H1 (cell line): Measurements from ENCODE around the gene LMTK2. TPM values are rescaled to one million over a fixed set of nuclear protein-coding genes. Genes with fewer than 3 reads are reported as not detected.

Source experiments
- CTCF ChIA-PET: fragments of 300-600 bp; sonication (Branson Sonifier 250); formaldehyde crosslinking; loops from one replicate; lab custom pipeline; 2021; ENCODE audit not compliant: partially characterized antibody; lab: Charles Lee
- POLR2A ChIA-PET: fragments of 300-600 bp; sonication (Branson Sonifier 250); formaldehyde crosslinking; loops from one replicate; lab custom pipeline; 2021; ENCODE audit warnings: inconsistent platforms; ENCODE audit not compliant: partially characterized antibody; lab: Charles Lee
- DNase-seq, 2 experiments: peaks; one replicate each; pipeline versions ENCODE4 v3.0.0 to v3.0.0-alpha.2; 2010 to 2022; ENCODE audit warnings: low spot score in 2 of 2, low read depth in 1 of 2, mixed read lengths in 1 of 2
- FAIRE-seq: peaks from 2 replicates; lab custom pipeline; 2011; peaks lifted over from hg19 to GRCh38; lab: Jason Lieb, UNC
- H2AFZ ChIP-seq: 2 replicates; pipeline ENCODE4 v1.8.1; 2012; ENCODE audit warnings: low read length, inconsistent platforms
- H2AK5ac ChIP-seq: 2 replicates; pipeline ENCODE4 v1.6.1; 2013; ENCODE audit warnings: low read depth, low read length
- H2BK120ac ChIP-seq: replicated peaks from 2 replicates; pipeline ENCODE3; 2013; ENCODE audit warnings: low read depth, low read length, inconsistent platforms
- H2BK12ac ChIP-seq: 2 replicates; pipeline ENCODE4 v1.6.1; 2013; ENCODE audit warnings: low read depth, low read length
- H2BK15ac ChIP-seq: 2 replicates; pipeline ENCODE4 v1.6.1; 2013; ENCODE audit warnings: low read length
- H2BK20ac ChIP-seq: 2 replicates; pipeline ENCODE4 v1.6.1; 2013; ENCODE audit warnings: low read length
- H2BK5ac ChIP-seq: 2 replicates; pipeline ENCODE4 v1.6.1; 2013; ENCODE audit warnings: low read depth, low read length
- H3K14ac ChIP-seq: 2 replicates; pipeline ENCODE4 v1.6.1; 2013; ENCODE audit warnings: inconsistent platforms; ENCODE audit not compliant: insufficient read length
- H3K18ac ChIP-seq: 2 replicates; pipeline ENCODE4 v1.6.1; 2013; ENCODE audit warnings: low read length; ENCODE audit errors: extremely low read depth
- H3K23ac ChIP-seq: 2 replicates; pipeline ENCODE4 v1.6.1; 2013; ENCODE audit warnings: inconsistent platforms; ENCODE audit not compliant: insufficient read length
- H3K23me2 ChIP-seq: 2 replicates; pipeline ENCODE4 v1.6.1; 2013; ENCODE audit warnings: low read depth, low read length
- H3K27ac ChIP-seq: 2 replicates; pipeline ENCODE4 v1.6.1; 2011; ENCODE audit warnings: low read depth, low read length, inconsistent platforms
- H3K27me3 ChIP-seq, 4 experiments: replicated peaks in 1 of 4; 1 replicate in 1 of 4; 2 replicates in 3 of 4; pipeline versions ENCODE4 v1.6.1 to v1.8.1; 2011 to 2013; ENCODE audit warnings: low read length in 3 of 4, mild to moderate bottlenecking in 3 of 4, inconsistent platforms in 2 of 4, mixed read lengths in 2 of 4, moderate library complexity in 1 of 4; ENCODE audit not compliant: control insufficient read depth in 3 of 4, insufficient read depth in 3 of 4; ENCODE audit errors: extremely low read depth in 1 of 4
- H3K36me3 ChIP-seq, 4 experiments: 2 replicates each; pipeline versions ENCODE4 v1.6.1 to v1.8.1; 2011 to 2013; ENCODE audit warnings: mild to moderate bottlenecking in 4 of 4, low read length in 3 of 4, moderate library complexity in 2 of 4, control low read depth in 1 of 4, inconsistent platforms in 1 of 4; ENCODE audit not compliant: insufficient read depth in 4 of 4, control insufficient read depth in 2 of 4
- H3K4ac ChIP-seq: replicated peaks from 2 replicates; pipeline ENCODE3; 2013; ENCODE audit warnings: low read length, low read depth, mixed read lengths, inconsistent platforms; ENCODE audit not compliant: insufficient read length
- H3K4me1 ChIP-seq, 4 experiments: replicated peaks in 1 of 4; 1 replicate in 1 of 4; 2 replicates in 3 of 4; pipeline versions ENCODE4 v1.6.1 to v1.8.1; 2011 to 2013; ENCODE audit warnings: low read length in 3 of 4, inconsistent platforms in 2 of 4, mixed read lengths in 1 of 4; ENCODE audit not compliant: insufficient read depth in 4 of 4, control insufficient read depth in 3 of 4
- H3K4me2 ChIP-seq, 2 experiments: 2 replicates each; pipeline versions ENCODE4 v1.6.1 to v1.8.1; 2011 to 2013; ENCODE audit warnings: low read depth in 2 of 2, low read length in 2 of 2, control low read depth in 1 of 2, inconsistent platforms in 1 of 2, mild to moderate bottlenecking in 1 of 2; ENCODE audit not compliant: insufficient read depth in 1 of 2
- H3K4me3 ChIP-seq, 4 experiments: fragments of 200-600, 300-600 bp in 1 of 4; sonication (generic), shearing (Covaris generic), sonication (Bioruptor Twin) in 1 of 4; 2 replicates each; pipeline versions ENCODE4 v1.5.1 to v1.8.1; 2011 to 2016; ENCODE audit warnings: low read length in 4 of 4, low read depth in 3 of 4, control low read depth in 2 of 4, inconsistent platforms in 2 of 4, mild to moderate bottlenecking in 2 of 4, mixed read lengths in 1 of 4, moderate library complexity in 1 of 4; ENCODE audit not compliant: insufficient read depth in 2 of 4; ENCODE audit errors: extremely low read depth in 1 of 4
- H3K56ac ChIP-seq: replicated peaks from 2 replicates; pipeline ENCODE3; 2013; ENCODE audit warnings: low read depth, mild to moderate bottlenecking, mixed read lengths, low read length, inconsistent platforms; ENCODE audit not compliant: insufficient read length
- H3K79me1 ChIP-seq: 2 replicates; pipeline ENCODE4 v1.6.1; 2013; ENCODE audit warnings: low read depth, low read length, control low read depth
- H3K79me2 ChIP-seq, 2 experiments: 2 replicates each; pipeline versions ENCODE4 v1.6.1 to v1.8.1; 2012 to 2013; ENCODE audit warnings: low read length in 2 of 2, mild to moderate bottlenecking in 2 of 2, inconsistent platforms in 1 of 2; ENCODE audit not compliant: insufficient read depth in 2 of 2, control insufficient read depth in 1 of 2
- H3K9ac ChIP-seq, 4 experiments: replicated peaks in 1 of 4; 1 replicate in 1 of 4; 2 replicates in 3 of 4; pipeline versions ENCODE4 v1.6.1 to v1.8.1; 2011 to 2013; ENCODE audit warnings: low read depth in 3 of 4, low read length in 3 of 4, control low read depth in 2 of 4, mild to moderate bottlenecking in 2 of 4, moderate library complexity in 2 of 4, inconsistent platforms in 1 of 4; ENCODE audit errors: extremely low read depth in 1 of 4
- H3K9me3 ChIP-seq, 2 experiments: 2 replicates each; pipeline versions ENCODE4 v1.6.1 to v1.8.1; 2012 to 2013; ENCODE audit warnings: mild to moderate bottlenecking in 2 of 2, moderate library complexity in 2 of 2, control low read depth in 1 of 2, inconsistent platforms in 1 of 2, low read depth in 1 of 2, low read length in 1 of 2, mixed read lengths in 1 of 2; ENCODE audit not compliant: insufficient read depth in 2 of 2
- H4K20me1 ChIP-seq, 2 experiments: replicated peaks in 1 of 2; 2 replicates each; pipeline versions ENCODE3 to v1.8.1; 2011 to 2013; ENCODE audit warnings: inconsistent platforms in 2 of 2, low read length in 2 of 2, mild to moderate bottlenecking in 1 of 2; ENCODE audit not compliant: insufficient read depth in 2 of 2, control insufficient read depth in 1 of 2
- H4K5ac ChIP-seq: 2 replicates; pipeline ENCODE4 v1.6.1; 2013; ENCODE audit warnings: low read length, low read depth, mixed read lengths, inconsistent platforms; ENCODE audit not compliant: insufficient read length
- H4K8ac ChIP-seq: 2 replicates; pipeline ENCODE4 v1.8.0; 2013; ENCODE audit warnings: mild to moderate bottlenecking, moderate library complexity, low read length, inconsistent platforms; ENCODE audit not compliant: insufficient read depth; ENCODE audit errors: extremely low read depth
- H4K91ac ChIP-seq: replicated peaks from 2 replicates; pipeline ENCODE3; 2013; ENCODE audit warnings: low read length, mixed read lengths, inconsistent platforms; ENCODE audit not compliant: insufficient read length
- JUND ChIP-seq: IDR thresholded peaks from 2 replicates; pipeline ENCODE4 v1.6.1; 2011; ENCODE audit warnings: mild to moderate bottlenecking, improper control_type of control experiment, low read length
- POU5F1 ChIP-seq: IDR thresholded peaks from 2 replicates; pipeline ENCODE4 v1.6.1; 2011; ENCODE audit warnings: low read depth, mild to moderate bottlenecking, low read length, moderate library complexity
- RNF2 ChIP-seq: fragments of 200-900, 300-1000 bp; sonication (generic); IDR thresholded peaks from 2 replicates; pipeline ENCODE4 v1.7.1; 2016; ENCODE audit warnings: borderline replicate concordance, low read depth, mild to moderate bottlenecking, antibody characterized with exemption, low read length; ENCODE audit not compliant: poor library complexity, severe bottlenecking; ENCODE audit errors: missing control alignments
- WGBS, 2 experiments: shearing (Covaris generic) in 1 of 2; methylation state at CpG; one replicate each; pipeline versions ENCODE4 v1.1.6 to v1.1.7; 2013 to 2015; ENCODE audit warnings: low lambda C conversion rate in 2 of 2, mixed read lengths in 2 of 2, inconsistent platforms in 1 of 2, low coverage in 1 of 2, missing lambda C conversion rate in 1 of 2; ENCODE audit not compliant: insufficient replicate concordance in 2 of 2, insufficient coverage in 1 of 2, insufficient read length in 1 of 2; ENCODE audit errors: extremely low coverage in 1 of 2, missing lambda C conversion rate in 1 of 2; 5-methylcytosine and 5-hydroxymethylcytosine counted together
- polyA plus RNA-seq, 7 experiments: library from polyadenylated mRNA; depleted of rRNA in 3 of 7; stranded (reverse) in 5 of 7; unstranded in 2 of 7; fragments of >200 nt in 5 of 7; fragments of 200-250 nt in 2 of 7; gene quantifications; 1 replicate in 5 of 7; 2 replicates in 1 of 7; 4 replicates in 1 of 7; pipeline versions ENCODE4 v1.2.1 to v1.2.3, GENCODE V29; 2011 to 2013; ENCODE audit warnings: missing spikeins in 2 of 7, mixed read lengths in 2 of 7
- total RNA-seq: library from RNA; stranded (reverse); fragmentation: NEBNext Ultra II Directional; extraction: Animal tissue kit (Norgen Biotek cat#: 25700); gene quantifications from 2 replicates; pipeline ENCODE4 v1.2.1, GENCODE V29; 2021

LMTK2 gene
- total and polyA plus RNA-seq, 2 of the 8 experiments (the other 6 are each of a cell fraction or from before 2014, with no cell fraction given): 9.7 to 30.7 TPM

GRCh38 chr7:98073047-98073446 lies 33.6 kb upstream of the LMTK2 start:
- H3K23me2 ChIP-seq: no peaks in the 10 kb centered on the region
- H3K9ac ChIP-seq: no peak overlapping the region
- WGBS, 2 experiments: 94% methylated on average over 14 of the region's 14 CpGs; no CpG with 5 or more reads in 1 of the 2 experiments
- H3K14ac ChIP-seq: no peak overlapping the region
- POLR2A ChIA-PET: no interaction called here
- no peak overlapping the region for H4K5ac ChIP-seq
- no peaks in the 10 kb centered on the region for H3K79me2 ChIP-seq
- H2AK5ac ChIP-seq: no peak overlapping the region
- H3K79me1 ChIP-seq: no peaks in the 10 kb centered on the region
- FAIRE-seq: no peak
- H4K91ac ChIP-seq: no peak overlapping the region
- no peak overlapping the region for H2BK5ac ChIP-seq
- H4K20me1 ChIP-seq: no peaks in the 10 kb centered on the region
- H4K8ac ChIP-seq: no peak overlapping the region
- no peak overlapping the region for H3K56ac ChIP-seq
- CTCF ChIA-PET: no interaction called here
- no peaks in the 10 kb centered on the region for H3K36me3 ChIP-seq
- no peaks in the 10 kb centered on the region for H3K27me3 ChIP-seq
- no peak overlapping the region for H3K23ac ChIP-seq
- no peak overlapping the region for H2BK20ac ChIP-seq
- no peak overlapping the region for H3K18ac ChIP-seq
- H3K4ac ChIP-seq: no peak overlapping the region
- H3K4me2 ChIP-seq: no peak overlapping the region
- H3K4me1 ChIP-seq: no peaks in the 10 kb centered on the region
- no peak overlapping the region for H3K4me3 ChIP-seq
- H3K27ac ChIP-seq: no peak overlapping the region
- H3K9me3 ChIP-seq: no peaks in the 10 kb centered on the region
- no peak overlapping the region for H2AFZ ChIP-seq
- DNase-seq: no peak
- H2BK15ac ChIP-seq: no peak overlapping the region
- H2BK120ac ChIP-seq: no peak overlapping the region
- H2BK12ac ChIP-seq: no peak overlapping the region
- TF ChIP-seq POU5F1: no peak
- no peak for TF ChIP-seq JUND
- TF ChIP-seq RNF2: no peak
